Measurements from ENCODE around the gene ABLIM3. TPM values are rescaled to one million over a fixed set of nuclear protein-coding genes. Genes with fewer than 3 reads are reported as not detected.
A peak's percentile ranks its signal among the peaks of the same experiment; 100 is the strongest.

The ABLIM3 gene
- total RNA-seq, 2 experiments from 2014 or later: 0.07 TPM; not detected in 1

DNA sequence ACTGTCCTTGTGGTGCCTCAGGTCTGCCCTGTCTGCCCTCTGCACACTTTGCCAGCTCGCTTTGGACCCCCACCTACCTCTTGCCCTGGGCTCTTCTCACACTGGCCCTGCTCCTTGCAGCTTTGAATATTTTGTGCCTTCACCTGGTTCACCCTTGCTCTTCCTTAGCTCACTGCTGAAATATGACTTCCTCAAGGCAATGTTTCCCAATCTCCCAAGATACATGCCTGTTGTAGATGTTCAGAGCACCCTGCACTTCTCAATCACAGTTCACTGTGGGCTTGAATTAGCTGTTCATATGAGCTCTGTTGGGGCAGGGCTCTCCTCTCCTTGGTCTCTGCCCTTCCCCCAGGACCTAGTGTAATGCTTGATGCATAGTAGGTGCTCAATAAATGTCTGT is 138.4 kb downstream of the ABLIM3 start:
- DNase-seq: no peak
- H3K36me3 Mint-ChIP-seq (ENCODE audit: low read depth): no peaks in the 10 kb centered on the region
- H3K27ac Mint-ChIP-seq: no peak overlapping the region
- H3K9me3 Mint-ChIP-seq (ENCODE audit: low read depth): no peaks in the 10 kb centered on the region
- intact Hi-C loops (cut with DNase I, micrococcal nuclease): no loop called here
- CTCF ChIA-PET: interaction anchor here (0.6 to 1.1 kb wide), 3 partner anchors 15 to 547 kb away, joined by 3 read pairs; no protein-coding TSS in a partner anchor
- POLR2A ChIA-PET: no interaction called here
- no peak overlapping the region for H3K4me3 Mint-ChIP-seq
- H3K27me3 Mint-ChIP-seq: peaks cover 8% of the 10 kb centered on the region
- H3K4me1 Mint-ChIP-seq: no peaks in the 10 kb centered on the region
- no peak for ATAC-seq

DNA sequence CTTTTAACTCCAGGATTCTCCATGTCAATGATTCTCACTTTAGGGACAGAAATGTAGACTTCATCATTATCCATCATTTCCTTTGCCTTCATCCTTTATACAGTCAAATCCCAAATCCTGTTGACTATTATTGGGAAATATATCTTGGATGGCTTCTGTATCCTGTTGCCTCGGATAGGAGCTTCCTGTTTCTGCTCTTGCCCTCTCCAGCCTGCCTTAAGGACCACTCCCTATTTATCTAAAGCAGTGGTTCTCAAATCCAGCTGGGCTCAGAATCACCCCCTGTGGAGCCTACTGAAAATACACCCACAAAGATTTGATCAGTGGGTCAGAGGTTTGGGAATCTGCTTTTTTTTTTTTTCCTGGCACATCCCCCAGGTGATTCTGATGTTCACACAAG is 138.8 kb downstream of the ABLIM3 start:
- H3K27me3 Mint-ChIP-seq: peaks cover 8% of the 10 kb centered on the region

DNA sequence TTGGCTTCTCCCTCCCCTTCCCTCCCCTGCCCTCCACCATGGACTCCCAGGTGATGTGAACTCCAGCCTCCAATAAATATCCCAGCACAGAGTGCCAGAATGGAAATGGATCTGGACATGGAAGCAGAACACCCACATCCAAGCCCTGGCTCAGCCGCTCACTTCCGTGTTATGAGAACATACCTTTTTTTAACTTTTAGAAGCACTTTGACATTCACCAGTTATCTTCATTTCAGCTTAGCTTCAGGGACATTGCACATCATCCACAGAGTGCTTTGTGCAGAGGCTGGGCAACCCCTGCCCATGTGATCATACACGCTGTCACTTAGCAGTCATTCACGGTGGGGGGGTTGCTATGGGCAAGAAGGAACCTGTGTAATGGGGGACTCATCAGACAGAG is 139.5 kb downstream of the ABLIM3 start:
- Mint-ChIP-seq H3K4me1 (peaks cover 5% of the 10 kb centered on the region), H3K27ac (no peak overlapping the region), H3K36me3 (ENCODE audit: low read depth) (no peaks in the 10 kb centered on the region), H3K9me3 (ENCODE audit: low read depth) (no peaks in the 10 kb centered on the region), H3K27me3 (peaks cover 8% of the 10 kb centered on the region), H3K4me3 (no peak overlapping the region)
- no peak for DNase-seq
- ATAC-seq: no peak
- CTCF ChIA-PET: interaction anchor here (0.6 kb wide), 1 partner anchor 25 kb away, joined by 3 read pairs; no protein-coding TSS in a partner anchor
- intact Hi-C loops (cut with DNase I, micrococcal nuclease): no loop called here
- POLR2A ChIA-PET: no interaction called here

More for the DNA sequence above, 138.8 kb downstream of the ABLIM3 start:
- no peaks in the 10 kb centered on the region for H3K9me3 Mint-ChIP-seq (ENCODE audit: low read depth)
- no peak for ATAC-seq
- H3K36me3 Mint-ChIP-seq (ENCODE audit: low read depth): no peaks in the 10 kb centered on the region
- POLR2A ChIA-PET: no interaction called here
- H3K27ac Mint-ChIP-seq: no peak overlapping the region
- DNase-seq: no peak
- H3K4me1 Mint-ChIP-seq: no peaks in the 10 kb centered on the region
- CTCF ChIA-PET: interaction anchor here (0.6 kb wide), 1 partner anchor 268 kb away, joined by 3 read pairs; no protein-coding TSS in a partner anchor
- intact Hi-C loops (cut with DNase I, micrococcal nuclease): no loop called here
- H3K4me3 Mint-ChIP-seq: no peak overlapping the region

DNA sequence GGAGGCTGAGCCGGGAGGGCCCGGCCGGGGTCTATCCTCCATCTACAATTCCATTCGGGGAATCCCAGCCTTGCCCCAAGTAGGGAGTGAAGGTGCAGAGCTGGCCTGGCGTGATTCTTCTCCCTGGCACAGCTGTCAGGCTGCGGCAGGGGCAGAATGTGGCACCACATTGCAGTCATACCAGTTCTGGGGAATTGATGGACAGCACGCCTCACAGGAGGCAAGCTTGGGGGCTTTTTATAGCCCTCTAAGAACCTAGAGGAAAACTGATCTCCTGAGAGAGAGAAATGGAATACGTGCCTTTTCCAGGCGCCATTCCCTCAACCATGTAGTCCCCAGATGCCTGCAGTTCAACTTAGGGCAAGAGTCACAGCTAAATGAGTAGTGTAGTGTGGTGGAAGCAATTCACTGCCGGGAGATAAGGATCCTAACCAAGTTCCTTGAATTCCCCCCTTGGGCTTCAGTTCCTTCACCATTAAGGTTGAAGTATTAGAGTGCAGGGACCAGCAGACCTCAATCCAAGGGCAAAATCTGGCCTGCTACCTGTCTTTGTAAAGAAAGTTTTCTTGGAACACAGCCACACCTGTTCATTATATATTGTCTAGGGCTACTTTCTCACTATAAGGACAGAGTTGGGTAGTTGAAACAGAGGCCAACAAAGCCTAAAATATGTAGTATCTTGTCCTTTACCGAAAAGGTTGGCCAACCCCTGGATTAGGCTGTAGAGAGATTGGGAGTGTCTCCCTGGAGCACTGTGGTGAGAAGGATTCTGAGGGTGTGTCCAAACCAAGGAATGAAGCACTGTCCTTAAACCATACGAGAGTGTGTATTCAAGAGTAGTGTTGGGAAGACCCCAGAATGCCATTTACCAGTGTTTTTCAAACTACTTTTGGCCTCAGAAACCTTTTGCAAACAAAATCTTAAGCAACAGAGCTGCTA is 141.0 kb downstream of the ABLIM3 start:
- ChIA-PET POLR2A (no interaction called here), CTCF (no interaction called here)
- ATAC-seq: no peak
- intact Hi-C loops (cut with DNase I, micrococcal nuclease): no loop called here
- Mint-ChIP-seq H3K9me3 (ENCODE audit: low read depth) (no peaks in the 10 kb centered on the region), H3K27me3 (peaks cover 7% of the 10 kb centered on the region), H3K4me1 (peaks cover 6% of the 10 kb centered on the region), H3K27ac (no peak overlapping the region), H3K36me3 (ENCODE audit: low read depth) (no peaks in the 10 kb centered on the region), H3K4me3 (no peak overlapping the region)
- DNase-seq: no peak

DNA sequence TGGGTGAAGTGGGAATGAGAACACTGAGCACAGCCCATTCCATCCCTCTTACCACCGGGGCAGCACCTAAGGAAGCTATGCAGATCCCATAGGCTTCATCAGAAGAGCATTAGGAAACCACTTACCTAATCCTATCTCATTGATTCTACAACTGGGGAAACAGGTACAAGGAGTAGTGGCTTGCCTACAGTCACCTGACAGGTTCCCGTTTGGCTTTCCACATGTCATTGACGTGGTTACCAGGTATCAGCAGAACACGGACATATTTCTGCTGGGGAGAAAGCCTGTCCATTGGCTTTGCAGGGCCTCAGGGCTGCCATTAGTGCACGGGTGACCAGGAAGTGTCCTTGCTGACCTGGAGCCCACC is 141.7 kb downstream of the ABLIM3 start:
- ATAC-seq: no peak
- Mint-ChIP-seq H3K36me3 (ENCODE audit: low read depth) (no peaks in the 10 kb centered on the region), H3K27ac (no peak overlapping the region), H3K4me3 (no peak overlapping the region), H3K9me3 (ENCODE audit: low read depth) (no peaks in the 10 kb centered on the region), H3K27me3 (peaks cover 4% of the 10 kb centered on the region), H3K4me1 (peaks cover 6% of the 10 kb centered on the region)
- ChIA-PET POLR2A (no interaction called here), CTCF (interaction anchor here (1.0 kb wide), 1 partner anchor 14 kb away, joined by 3 read pairs; no protein-coding TSS in a partner anchor)
- DNase-seq: no peak
- intact Hi-C loops (cut with DNase I, micrococcal nuclease): no loop called here

DNA sequence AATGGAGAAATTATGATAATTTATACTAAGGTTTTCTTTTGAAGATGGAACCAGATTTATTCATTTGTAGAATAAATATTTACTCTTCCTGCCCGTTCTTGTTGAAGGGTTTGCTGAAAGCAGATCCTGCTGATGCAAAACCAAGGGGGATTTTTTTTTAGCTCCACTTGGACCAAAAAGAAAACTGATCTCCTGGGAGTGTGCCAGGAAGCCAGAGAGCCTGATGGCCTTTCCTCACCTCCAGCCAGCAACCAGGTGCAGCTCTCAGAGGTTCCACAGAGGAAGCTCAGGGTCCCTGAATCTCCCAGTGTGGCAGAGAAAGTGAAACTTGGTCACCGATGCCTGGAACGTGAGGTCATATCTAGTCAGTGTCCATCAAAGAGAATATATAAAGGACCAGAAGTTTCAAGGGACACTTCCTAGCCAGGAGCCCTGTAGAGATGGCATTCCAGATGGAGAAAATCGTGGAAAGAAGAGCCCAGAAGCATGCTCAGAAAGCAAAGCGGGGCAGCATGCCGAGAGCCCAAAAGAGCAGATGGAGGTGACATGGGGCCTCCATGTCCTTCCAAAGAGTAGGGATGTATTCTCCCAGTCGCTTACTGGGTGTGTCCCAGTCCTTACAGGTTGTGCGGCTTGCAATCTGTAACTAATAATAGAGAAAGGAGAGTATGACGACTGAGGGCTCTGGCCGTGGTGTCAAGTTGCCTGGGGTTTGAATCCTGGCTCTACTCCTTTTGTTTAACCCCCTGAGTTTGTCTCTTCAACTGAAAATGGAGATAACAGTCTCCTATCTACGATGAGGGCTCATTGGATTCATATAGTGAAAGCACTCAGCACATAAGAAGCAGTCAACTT is 142.6 kb downstream of the ABLIM3 start:
- no peaks in the 10 kb centered on the region for H3K9me3 Mint-ChIP-seq (ENCODE audit: low read depth)
- peaks cover 6% of the 10 kb centered on the region for H3K4me1 Mint-ChIP-seq
- no peak overlapping the region for H3K4me3 Mint-ChIP-seq
- no peaks in the 10 kb centered on the region for H3K36me3 Mint-ChIP-seq (ENCODE audit: low read depth)
- H3K27me3 Mint-ChIP-seq: peaks cover 2% of the 10 kb centered on the region
- no peak for DNase-seq
- CTCF ChIA-PET: interaction anchor here (1.0 kb wide), 1 partner anchor 14 kb away, joined by 3 read pairs; no protein-coding TSS in a partner anchor
- H3K27ac Mint-ChIP-seq: no peak overlapping the region
- POLR2A ChIA-PET: interaction anchor here (0.6 kb wide), 2 partner anchors 50 to 365 kb away, joined by 3 to 5 read pairs; no protein-coding TSS in a partner anchor
- ATAC-seq: no peak
- intact Hi-C loops (cut with DNase I, micrococcal nuclease): no loop called here

DNA sequence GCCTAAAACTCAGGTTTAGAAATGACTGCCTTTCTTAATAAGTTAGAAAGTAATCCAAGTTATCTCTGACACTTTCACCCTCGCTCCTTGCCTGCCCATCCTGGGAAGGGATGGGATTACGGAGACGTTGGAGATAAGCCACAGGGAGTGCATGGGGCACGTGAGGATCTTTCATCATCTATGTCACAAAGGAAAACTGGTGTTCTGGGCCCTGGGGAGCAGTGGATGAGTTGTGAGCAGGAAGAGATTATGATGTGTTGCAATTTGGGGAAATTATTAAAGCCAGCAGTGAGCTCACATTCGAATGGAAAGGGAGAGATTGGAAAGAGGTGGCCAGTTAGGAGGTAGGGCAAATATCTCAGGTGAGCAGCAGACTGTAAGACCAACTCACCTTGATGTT is 143.2 kb downstream of the ABLIM3 start:
- Mint-ChIP-seq H3K27ac (no peak overlapping the region), H3K27me3 (peaks cover 2% of the 10 kb centered on the region), H3K4me3 (no peak overlapping the region), H3K4me1 (peaks cover 6% of the 10 kb centered on the region), H3K9me3 (ENCODE audit: low read depth) (no peaks in the 10 kb centered on the region), H3K36me3 (ENCODE audit: low read depth) (no peaks in the 10 kb centered on the region)
- no peak for DNase-seq
- intact Hi-C loops (cut with DNase I, micrococcal nuclease): no loop called here
- ATAC-seq: no peak
- POLR2A ChIA-PET: no interaction called here
- CTCF ChIA-PET: no interaction called here

DNA sequence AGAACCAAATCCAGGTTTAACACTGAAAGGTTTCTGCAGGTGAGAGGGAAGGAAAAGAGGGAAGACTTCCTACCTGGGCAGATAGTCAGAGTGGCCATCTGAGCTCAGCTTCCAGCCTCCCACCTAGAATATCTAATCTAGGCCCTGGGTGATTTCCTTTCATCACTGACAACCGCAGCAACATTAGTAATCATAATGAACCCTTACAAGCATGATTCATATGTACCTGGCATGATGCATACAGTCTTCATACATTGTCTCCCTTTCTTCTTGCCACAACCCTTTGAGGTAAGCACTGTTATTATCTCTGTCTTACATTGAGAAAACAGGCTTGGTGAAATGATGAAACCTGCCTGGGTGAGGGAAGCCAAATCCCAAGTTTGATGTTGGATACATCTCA is 143.9 kb downstream of the ABLIM3 start:
- peak; percentile 93 for ATAC-seq
- no peak overlapping the region for H3K27ac Mint-ChIP-seq
- DNase-seq: no peak
- H3K27me3 Mint-ChIP-seq: peaks cover 2% of the 10 kb centered on the region
- no peaks in the 10 kb centered on the region for H3K9me3 Mint-ChIP-seq (ENCODE audit: low read depth)
- ChIA-PET CTCF (no interaction called here), POLR2A (no interaction called here)
- H3K4me3 Mint-ChIP-seq: no peak overlapping the region
- intact Hi-C loops (cut with DNase I, micrococcal nuclease): no loop called here
- H3K36me3 Mint-ChIP-seq (ENCODE audit: low read depth): no peaks in the 10 kb centered on the region
- peaks cover 6% of the 10 kb centered on the region for H3K4me1 Mint-ChIP-seq

DNA sequence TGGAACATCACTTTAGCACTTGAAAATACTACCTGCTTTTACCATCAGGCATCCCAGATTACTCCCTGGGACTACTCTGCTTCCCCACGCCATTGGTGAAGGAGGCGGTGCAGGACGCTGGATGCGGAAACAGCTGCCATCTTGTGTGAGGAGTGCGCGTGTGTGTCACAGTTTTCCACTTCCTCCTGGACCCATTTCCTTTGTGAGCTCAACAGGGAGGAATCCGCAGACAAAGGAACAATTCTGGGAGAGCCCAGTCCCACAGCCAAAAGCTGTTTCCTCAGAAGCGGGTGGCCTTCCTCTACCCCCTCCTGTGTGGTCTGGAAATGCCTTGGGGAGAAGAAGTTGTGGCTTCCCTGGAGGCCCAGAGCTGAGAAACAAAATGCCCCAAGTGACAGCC is 147.1 kb downstream of the ABLIM3 start:
- ChIA-PET CTCF (interaction anchor here (1.3 kb wide), 1 partner anchor 9 kb away, joined by 3 read pairs; no protein-coding TSS in a partner anchor), POLR2A (no interaction called here)
- DNase-seq (no peak), ATAC-seq (no peak)
- H3K27ac Mint-ChIP-seq: no peak overlapping the region
- H3K27me3 Mint-ChIP-seq: peaks cover 3% of the 10 kb centered on the region
- H3K4me1 Mint-ChIP-seq: peaks cover 6% of the 10 kb centered on the region
- intact Hi-C loops (cut with DNase I, micrococcal nuclease): no loop called here
- H3K36me3 Mint-ChIP-seq (ENCODE audit: low read depth): no peaks in the 10 kb centered on the region
- no peak overlapping the region for H3K4me3 Mint-ChIP-seq
- no peaks in the 10 kb centered on the region for H3K9me3 Mint-ChIP-seq (ENCODE audit: low read depth)

DNA sequence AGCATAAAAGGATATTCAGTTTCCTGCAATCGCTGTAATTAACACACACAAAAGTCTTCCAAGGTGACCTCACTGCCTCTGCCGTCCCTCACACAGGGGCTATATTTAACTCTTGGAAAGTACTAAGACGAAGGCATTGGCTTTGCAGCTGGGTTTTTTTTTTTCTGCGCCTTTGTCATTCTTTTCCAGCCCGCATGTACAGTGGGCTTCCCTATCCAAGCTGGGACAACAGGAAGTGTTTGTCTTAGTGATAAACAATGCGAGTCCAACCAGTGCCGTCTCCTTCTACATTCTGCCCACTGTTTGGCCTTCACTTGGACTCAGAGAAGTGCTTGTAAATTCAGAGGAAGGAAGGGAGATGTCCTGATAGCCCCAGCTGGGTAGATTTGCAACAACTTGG is 148.0 kb downstream of the ABLIM3 start:
- CTCF ChIA-PET: no interaction called here
- intact Hi-C loops (cut with DNase I, micrococcal nuclease): no loop called here
- peaks cover 3% of the 10 kb centered on the region for H3K27me3 Mint-ChIP-seq
- DNase-seq (no peak), ATAC-seq (no peak)
- H3K4me3 Mint-ChIP-seq: no peak overlapping the region
- H3K4me1 Mint-ChIP-seq: peaks cover 6% of the 10 kb centered on the region
- no peak overlapping the region for H3K27ac Mint-ChIP-seq
- POLR2A ChIA-PET: no interaction called here
- no peaks in the 10 kb centered on the region for H3K36me3 Mint-ChIP-seq (ENCODE audit: low read depth)
- H3K9me3 Mint-ChIP-seq (ENCODE audit: low read depth): no peaks in the 10 kb centered on the region

DNA sequence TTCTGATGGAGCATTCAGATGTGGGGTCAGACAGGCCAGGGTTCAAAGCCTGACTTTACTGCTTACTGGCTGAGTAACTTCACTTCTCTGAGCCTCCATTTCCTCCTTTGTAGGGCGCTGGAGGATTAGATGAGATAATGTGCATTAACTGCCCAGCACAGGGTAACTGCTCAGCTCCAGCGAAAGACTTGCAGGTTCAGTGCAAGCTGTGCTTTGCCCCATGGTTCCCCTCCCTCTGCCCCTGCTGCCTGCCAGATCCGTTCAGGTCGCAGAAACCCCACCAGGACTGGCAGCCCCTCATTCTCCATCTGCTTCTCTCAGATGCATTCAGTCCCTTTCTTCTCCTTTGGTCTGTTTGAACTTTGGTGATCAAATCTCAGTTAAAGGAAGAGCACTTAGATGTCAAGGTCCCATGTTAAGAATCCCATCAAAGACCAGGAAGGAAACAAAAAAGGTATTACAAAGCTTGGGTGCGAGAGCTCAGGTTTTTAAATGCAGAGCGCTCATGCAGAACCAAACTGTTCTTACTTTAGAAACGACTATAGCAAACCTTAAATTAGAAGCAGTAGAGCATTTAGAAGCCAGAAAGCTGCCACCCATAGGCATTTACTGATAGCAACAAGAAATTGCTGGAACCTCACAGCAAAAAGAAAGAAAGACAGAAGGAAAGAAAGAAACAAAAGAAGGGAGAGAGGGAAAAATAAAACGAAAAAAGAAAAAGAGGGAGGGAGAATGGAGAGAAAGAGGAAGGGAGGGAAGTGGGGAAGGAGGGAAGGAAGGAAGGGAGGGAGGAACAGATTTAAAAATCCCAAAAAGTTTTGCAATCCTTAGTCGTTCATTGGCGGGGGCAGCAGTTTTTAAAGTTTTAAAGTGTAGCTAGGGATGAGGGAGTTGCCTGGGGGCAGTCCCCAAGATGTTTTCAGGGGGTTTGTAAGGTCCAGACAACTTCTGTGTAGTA is 153.9 kb downstream of the ABLIM3 start:
- Mint-ChIP-seq H3K4me3 (no peak overlapping the region), H3K27ac (no peak overlapping the region), H3K9me3 (ENCODE audit: low read depth) (no peaks in the 10 kb centered on the region), H3K36me3 (ENCODE audit: low read depth) (no peaks in the 10 kb centered on the region), H3K4me1 (peaks cover 46% of the 10 kb centered on the region), H3K27me3 (peaks cover 3% of the 10 kb centered on the region)
- ChIA-PET POLR2A (no interaction called here), CTCF (interaction anchor here (0.5 to 1.5 kb wide), 6 partner anchors 10 to 938 kb away, joined by 3 to 6 read pairs (median 3); no protein-coding TSS in a partner anchor)
- intact Hi-C loops (cut with DNase I, micrococcal nuclease): no loop called here
- no peak for DNase-seq
- no peak for ATAC-seq
